Measurements from ENCODE around the gene MTCL1.

The MTCL1 gene

GRCh38 chr18:8811115-8811514 is 105.8 kb downstream of the MTCL1 start:
- no peak overlapping the region for H3K4me3 Mint-ChIP-seq
- DNase-seq (ENCODE audit: low spot score in 2 of 2) (no peak), ATAC-seq (replicated peaks; ENCODE audit: extremely low read depth, poor library complexity, severe bottlenecking) (no peak)

GRCh38 chr18:8812631-8813030 is 107.3 kb downstream of the MTCL1 start:
- H3K9me3 Mint-ChIP-seq: no peaks in the 10 kb centered on the region
- DNase-seq (ENCODE audit: low spot score in 2 of 2): no peak
- no peak for ATAC-seq (replicated peaks; ENCODE audit: extremely low read depth, poor library complexity, severe bottlenecking)
- H3K36me3 Mint-ChIP-seq (ENCODE audit: insufficient read depth): no peaks in the 10 kb centered on the region
- H3K27me3 Mint-ChIP-seq: peaks cover 11% of the 10 kb centered on the region
- no peak overlapping the region for H3K4me3 Mint-ChIP-seq
- H3K4me1 Mint-ChIP-seq: peaks cover 17% of the 10 kb centered on the region
- H3K27ac Mint-ChIP-seq (ENCODE audit: low read depth): no peak overlapping the region

More at GRCh38 chr18:8811115-8811514, 105.8 kb downstream of the MTCL1 start:
- Mint-ChIP-seq H3K27ac (ENCODE audit: low read depth) (no peak overlapping the region), H3K36me3 (ENCODE audit: insufficient read depth) (no peaks in the 10 kb centered on the region), H3K27me3 (peaks cover 11% of the 10 kb centered on the region), H3K9me3 (no peaks in the 10 kb centered on the region), H3K4me1 (peaks cover 23% of the 10 kb centered on the region)

GRCh38 chr18:8813611-8814010 is 108.3 kb downstream of the MTCL1 start:
- ATAC-seq (replicated peaks; ENCODE audit: extremely low read depth, poor library complexity, severe bottlenecking): no peak
- H3K27me3 Mint-ChIP-seq: peaks cover 11% of the 10 kb centered on the region
- DNase-seq (ENCODE audit: low spot score in 2 of 2): no peak
- no peaks in the 10 kb centered on the region for H3K9me3 Mint-ChIP-seq
- no peak overlapping the region for H3K27ac Mint-ChIP-seq (ENCODE audit: low read depth)
- peaks cover 15% of the 10 kb centered on the region for H3K4me1 Mint-ChIP-seq
- no peak overlapping the region for H3K4me3 Mint-ChIP-seq
- no peaks in the 10 kb centered on the region for H3K36me3 Mint-ChIP-seq (ENCODE audit: insufficient read depth)

GRCh38 chr18:8814206-8814605 is 108.8 kb downstream of the MTCL1 start:
- ATAC-seq (replicated peaks; ENCODE audit: extremely low read depth, poor library complexity, severe bottlenecking): no peak
- Mint-ChIP-seq H3K4me1 (peaks cover 15% of the 10 kb centered on the region), H3K27ac (ENCODE audit: low read depth) (no peak overlapping the region), H3K4me3 (no peak overlapping the region), H3K36me3 (ENCODE audit: insufficient read depth) (no peaks in the 10 kb centered on the region), H3K9me3 (no peaks in the 10 kb centered on the region), H3K27me3 (peaks cover 11% of the 10 kb centered on the region)
- DNase-seq (ENCODE audit: low spot score in 2 of 2): no peak

GRCh38 chr18:8816220-8816619 is 110.9 kb downstream of the MTCL1 start:
- DNase-seq (ENCODE audit: low spot score in 2 of 2): no peak
- no peak overlapping the region for H3K27ac Mint-ChIP-seq (ENCODE audit: low read depth)
- H3K9me3 Mint-ChIP-seq: no peaks in the 10 kb centered on the region
- peaks cover 11% of the 10 kb centered on the region for H3K27me3 Mint-ChIP-seq
- no peak overlapping the region for H3K4me3 Mint-ChIP-seq
- no peaks in the 10 kb centered on the region for H3K36me3 Mint-ChIP-seq (ENCODE audit: insufficient read depth)
- H3K4me1 Mint-ChIP-seq: peaks cover 1% of the 10 kb centered on the region
- no peak for ATAC-seq (replicated peaks; ENCODE audit: extremely low read depth, poor library complexity, severe bottlenecking)

- no peaks in the 10 kb centered on the region for H3K9me3 Mint-ChIP-seq
- H3K27ac Mint-ChIP-seq (ENCODE audit: low read depth): no peak overlapping the region
- ATAC-seq (replicated peaks; ENCODE audit: extremely low read depth, poor library complexity, severe bottlenecking): no peak
- no peaks in the 10 kb centered on the region for H3K4me1 Mint-ChIP-seq
- no peak for DNase-seq (ENCODE audit: low spot score in 2 of 2)
- no peak overlapping the region for H3K4me3 Mint-ChIP-seq
- H3K36me3 Mint-ChIP-seq (ENCODE audit: insufficient read depth): no peaks in the 10 kb centered on the region
- H3K27me3 Mint-ChIP-seq: peaks cover 11% of the 10 kb centered on the region
Observed at GRCh38 chr18:8816816-8817215, 111.5 kb downstream of the MTCL1 start.

- H3K9me3 Mint-ChIP-seq: no peaks in the 10 kb centered on the region
- no peak overlapping the region for H3K27ac Mint-ChIP-seq (ENCODE audit: low read depth)
- no peaks in the 10 kb centered on the region for H3K36me3 Mint-ChIP-seq (ENCODE audit: insufficient read depth)
- H3K4me1 Mint-ChIP-seq: no peaks in the 10 kb centered on the region
- DNase-seq (ENCODE audit: low spot score in 2 of 2): no peak
- no peak overlapping the region for H3K4me3 Mint-ChIP-seq
- peaks cover 12% of the 10 kb centered on the region for H3K27me3 Mint-ChIP-seq
- ATAC-seq (replicated peaks; ENCODE audit: extremely low read depth, poor library complexity, severe bottlenecking): no peak
Observed at GRCh38 chr18:8818982-8819381, 113.6 kb downstream of the MTCL1 start.

- no peak overlapping the region for H3K4me3 Mint-ChIP-seq
- ATAC-seq (replicated peaks; ENCODE audit: extremely low read depth, poor library complexity, severe bottlenecking) (no peak), DNase-seq (ENCODE audit: low spot score in 2 of 2) (no peak)
- no peaks in the 10 kb centered on the region for H3K36me3 Mint-ChIP-seq (ENCODE audit: insufficient read depth)
- H3K9me3 Mint-ChIP-seq: no peaks in the 10 kb centered on the region
- no peaks in the 10 kb centered on the region for H3K4me1 Mint-ChIP-seq
- no peak overlapping the region for H3K27ac Mint-ChIP-seq (ENCODE audit: low read depth)
- H3K27me3 Mint-ChIP-seq: peaks cover 12% of the 10 kb centered on the region
Observed at GRCh38 chr18:8820396-8821082, 115.2 kb downstream of the MTCL1 start.

- H3K9me3 Mint-ChIP-seq: no peaks in the 10 kb centered on the region
- DNase-seq (ENCODE audit: low spot score in 2 of 2) (no peak), ATAC-seq (replicated peaks; ENCODE audit: extremely low read depth, poor library complexity, severe bottlenecking) (no peak)
- no peaks in the 10 kb centered on the region for H3K4me1 Mint-ChIP-seq
- peaks cover 12% of the 10 kb centered on the region for H3K27me3 Mint-ChIP-seq
- H3K4me3 Mint-ChIP-seq: no peak overlapping the region
- H3K27ac Mint-ChIP-seq (ENCODE audit: low read depth): no peak overlapping the region
- no peaks in the 10 kb centered on the region for H3K36me3 Mint-ChIP-seq (ENCODE audit: insufficient read depth)
Observed at GRCh38 chr18:8821083-8821465, 115.7 kb downstream of the MTCL1 start.

- DNase-seq (ENCODE audit: low spot score in 2 of 2) (no peak), ATAC-seq (replicated peaks; ENCODE audit: extremely low read depth, poor library complexity, severe bottlenecking) (no peak)
- no peaks in the 10 kb centered on the region for H3K9me3 Mint-ChIP-seq
- no peak overlapping the region for H3K4me3 Mint-ChIP-seq
- H3K36me3 Mint-ChIP-seq (ENCODE audit: insufficient read depth): no peaks in the 10 kb centered on the region
- no peaks in the 10 kb centered on the region for H3K4me1 Mint-ChIP-seq
- no peak overlapping the region for H3K27ac Mint-ChIP-seq (ENCODE audit: low read depth)
- H3K27me3 Mint-ChIP-seq: peaks cover 12% of the 10 kb centered on the region
Observed at GRCh38 chr18:8821531-8821930, 116.2 kb downstream of the MTCL1 start.

- no peaks in the 10 kb centered on the region for H3K9me3 Mint-ChIP-seq
- H3K4me1 Mint-ChIP-seq: no peaks in the 10 kb centered on the region
- no peak overlapping the region for H3K4me3 Mint-ChIP-seq
- H3K36me3 Mint-ChIP-seq (ENCODE audit: insufficient read depth): no peaks in the 10 kb centered on the region
- peaks cover 12% of the 10 kb centered on the region for H3K27me3 Mint-ChIP-seq
- H3K27ac Mint-ChIP-seq (ENCODE audit: low read depth): no peak overlapping the region
- ATAC-seq (replicated peaks; ENCODE audit: extremely low read depth, poor library complexity, severe bottlenecking): no peak
- DNase-seq (ENCODE audit: low spot score in 2 of 2): no peak
Observed at GRCh38 chr18:8822643-8823042, 117.3 kb downstream of the MTCL1 start.

- Mint-ChIP-seq H3K27me3 (peaks cover 12% of the 10 kb centered on the region), H3K4me3 (no peak overlapping the region), H3K4me1 (no peaks in the 10 kb centered on the region), H3K27ac (ENCODE audit: low read depth) (no peak overlapping the region), H3K36me3 (ENCODE audit: insufficient read depth) (peaks cover 2% of the 10 kb centered on the region), H3K9me3 (no peaks in the 10 kb centered on the region)
- no peak for DNase-seq (ENCODE audit: low spot score in 2 of 2)
- ATAC-seq (replicated peaks; ENCODE audit: extremely low read depth, poor library complexity, severe bottlenecking): no peak
Observed at GRCh38 chr18:8823530-8823929, 118.2 kb downstream of the MTCL1 start.

GRCh38 chr18:8824846-8825245 is 119.5 kb downstream of the MTCL1 start:
- no peaks in the 10 kb centered on the region for H3K9me3 Mint-ChIP-seq

More at GRCh38 chr18:8824846-8825245, 119.5 kb downstream of the MTCL1 start:
- Mint-ChIP-seq H3K4me3 (no peak overlapping the region), H3K27me3 (peaks cover 12% of the 10 kb centered on the region), H3K4me1 (no peaks in the 10 kb centered on the region), H3K36me3 (ENCODE audit: insufficient read depth) (peaks cover 2% of the 10 kb centered on the region), H3K27ac (ENCODE audit: low read depth) (no peak overlapping the region)
- no peak for DNase-seq (ENCODE audit: low spot score in 2 of 2)
- ATAC-seq (replicated peaks; ENCODE audit: extremely low read depth, poor library complexity, severe bottlenecking): no peak
